ENCODE data around the gene SEZ6L2.

DNA sequence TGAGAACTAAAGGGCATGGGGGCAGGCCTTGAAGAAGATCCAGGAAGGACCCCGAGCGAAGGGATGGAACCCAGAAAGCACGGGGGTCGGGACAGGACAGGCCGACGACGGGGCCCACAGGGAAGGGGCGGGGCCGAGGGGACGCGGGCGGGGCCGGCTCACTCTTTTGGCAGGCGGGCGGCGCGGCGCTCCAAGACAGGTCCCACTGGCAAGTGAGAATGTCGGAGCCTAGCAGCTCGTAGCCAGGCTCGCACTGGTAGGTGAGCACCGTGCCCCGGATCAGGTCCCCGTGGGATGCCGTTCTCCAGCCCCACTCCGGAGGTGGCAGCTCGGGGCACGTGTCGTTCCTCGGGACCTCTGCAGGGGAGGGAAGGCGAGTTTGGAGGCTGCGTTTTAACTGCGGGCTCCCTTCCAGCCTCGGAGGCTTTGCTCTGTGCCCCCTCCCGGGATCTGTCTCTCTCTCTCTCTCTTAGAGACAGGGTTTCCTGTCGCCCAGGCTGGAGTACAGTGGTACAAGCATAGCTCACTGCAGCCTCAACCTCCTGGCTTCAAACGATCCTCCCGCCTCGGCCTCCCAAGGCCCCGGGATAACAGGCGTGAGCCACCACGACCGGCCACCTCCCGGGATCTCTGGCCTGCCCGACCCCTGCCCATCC lies 22.6 kb downstream of the SEZ6L2 start:
- TF ChIP-seq, protein P1, sequence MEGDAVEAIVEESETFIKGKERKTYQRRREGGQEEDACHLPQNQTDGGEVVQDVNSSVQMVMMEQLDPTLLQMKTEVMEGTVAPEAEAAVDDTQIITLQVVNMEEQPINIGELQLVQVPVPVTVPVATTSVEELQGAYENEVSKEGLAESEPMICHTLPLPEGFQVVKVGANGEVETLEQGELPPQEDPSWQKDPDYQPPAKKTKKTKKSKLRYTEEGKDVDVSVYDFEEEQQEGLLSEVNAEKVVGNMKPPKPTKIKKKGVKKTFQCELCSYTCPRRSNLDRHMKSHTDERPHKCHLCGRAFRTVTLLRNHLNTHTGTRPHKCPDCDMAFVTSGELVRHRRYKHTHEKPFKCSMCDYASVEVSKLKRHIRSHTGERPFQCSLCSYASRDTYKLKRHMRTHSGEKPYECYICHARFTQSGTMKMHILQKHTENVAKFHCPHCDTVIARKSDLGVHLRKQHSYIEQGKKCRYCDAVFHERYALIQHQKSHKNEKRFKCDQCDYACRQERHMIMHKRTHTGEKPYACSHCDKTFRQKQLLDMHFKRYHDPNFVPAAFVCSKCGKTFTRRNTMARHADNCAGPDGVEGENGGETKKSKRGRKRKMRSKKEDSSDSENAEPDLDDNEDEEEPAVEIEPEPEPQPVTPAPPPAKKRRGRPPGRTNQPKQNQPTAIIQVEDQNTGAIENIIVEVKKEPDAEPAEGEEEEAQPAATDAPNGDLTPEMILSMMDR (IDR thresholded peaks at IDR 0.05) = no peak
- TF ChIP-seq POLR2A (IDR thresholded peaks at IDR 0.05) = no peak

Measured in breast epithelium (tissue), 3 donors.